HepG2 (cell line): ENCODE results near the gene CCDC85C.

Experiments used
- CTCF ChIP-seq: sonication (generic); formaldehyde crosslinking; IDR thresholded peaks from 2 replicates; pipeline ENCODE4 v1.5.0; 2020; ENCODE audit warnings: mild to moderate bottlenecking, missing genetic modification reagents, moderate library complexity
- FOXM1 ChIP-seq: sonication (generic); formaldehyde crosslinking; IDR thresholded peaks from 2 replicates; pipeline ENCODE4 v1.5.0; 2020; ENCODE audit warnings: missing genetic modification reagents
- POLR2AphosphoS5 ChIP-seq: IDR thresholded peaks from 2 replicates; pipeline ENCODE4 v1.6.1; 2012; ENCODE audit warnings: low read depth, low read length
- ZNF274 ChIP-seq: sonication (generic); formaldehyde crosslinking; IDR thresholded peaks from 2 replicates; pipeline ENCODE4 v1.5.1; 2020; ENCODE audit warnings: mild to moderate bottlenecking, missing genetic modification reagents

- no peak for TF ChIP-seq ZNF274 (CRISPR knock-in tag)
- no peak for TF ChIP-seq POLR2AphosphoS5
- TF ChIP-seq FOXM1 (CRISPR knock-in tag): no peak
- TF ChIP-seq CTCF: no peak
Observed at GRCh38 chr14:99579903-99580571, 24.0 kb downstream of the CCDC85C start.
